ENCODE measurements around the gene MAPK9. TPM values are rescaled to one million over a fixed set of nuclear protein-coding genes. Genes with fewer than 3 reads are reported as not detected.

The MAPK9 gene
- total and polyA plus RNA-seq, 2 donors from 2014 or later = 17.3 to 30.9 TPM

- no peak overlapping the region for H3K9ac ChIP-seq (ENCODE audit: low read length in 3 of 3)
Measured at GRCh38 chr5:180207593-180207992, 84.3 kb downstream of the MAPK9 start.

GRCh38 chr5:180206993-180207392 lies 84.9 kb downstream of the MAPK9 start:
- intact Hi-C loops (cut with DNase I) = no loop called here
- Histone ChIP-seq H3K4me3 (ENCODE audit: low read length in 3 of 3) (no peak overlapping the region), H3K36me3 (ENCODE audit: control insufficient read depth in 2 of 3, insufficient read depth in 3 of 3, low read length in 3 of 3) (no peaks in the 10 kb centered on the region), H3K27me3 (ENCODE audit: control insufficient read depth, insufficient read depth, low read length) (no peaks in the 10 kb centered on the region), H3K9ac (ENCODE audit: low read length in 3 of 3) (no peak overlapping the region), H3K9me3 (ENCODE audit: control insufficient read depth in 2 of 3, insufficient read depth in 1 of 3, low read length in 3 of 3) (no peaks in the 10 kb centered on the region), H3K4me1 (ENCODE audit: control insufficient read depth in 2 of 3, insufficient read depth in 2 of 3, low read depth in 1 of 3, low read length in 3 of 3) (peaks cover 0 to 7% (median 0%) of the 10 kb centered on the region in 3 donors), H3K27ac (ENCODE audit: low read depth in 2 of 2, low read length in 2 of 2) (no peak overlapping the region)
- DNase-seq (no peak), FAIRE-seq (no peak)
- TF ChIP-seq, protein P1, sequence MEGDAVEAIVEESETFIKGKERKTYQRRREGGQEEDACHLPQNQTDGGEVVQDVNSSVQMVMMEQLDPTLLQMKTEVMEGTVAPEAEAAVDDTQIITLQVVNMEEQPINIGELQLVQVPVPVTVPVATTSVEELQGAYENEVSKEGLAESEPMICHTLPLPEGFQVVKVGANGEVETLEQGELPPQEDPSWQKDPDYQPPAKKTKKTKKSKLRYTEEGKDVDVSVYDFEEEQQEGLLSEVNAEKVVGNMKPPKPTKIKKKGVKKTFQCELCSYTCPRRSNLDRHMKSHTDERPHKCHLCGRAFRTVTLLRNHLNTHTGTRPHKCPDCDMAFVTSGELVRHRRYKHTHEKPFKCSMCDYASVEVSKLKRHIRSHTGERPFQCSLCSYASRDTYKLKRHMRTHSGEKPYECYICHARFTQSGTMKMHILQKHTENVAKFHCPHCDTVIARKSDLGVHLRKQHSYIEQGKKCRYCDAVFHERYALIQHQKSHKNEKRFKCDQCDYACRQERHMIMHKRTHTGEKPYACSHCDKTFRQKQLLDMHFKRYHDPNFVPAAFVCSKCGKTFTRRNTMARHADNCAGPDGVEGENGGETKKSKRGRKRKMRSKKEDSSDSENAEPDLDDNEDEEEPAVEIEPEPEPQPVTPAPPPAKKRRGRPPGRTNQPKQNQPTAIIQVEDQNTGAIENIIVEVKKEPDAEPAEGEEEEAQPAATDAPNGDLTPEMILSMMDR (IDR thresholded peaks at IDR 0.05; ENCODE audit: borderline replicate concordance, extremely low read depth, insufficient read depth) = no peak

More at GRCh38 chr5:180207593-180207992, 84.3 kb downstream of the MAPK9 start:
- H3K36me3 ChIP-seq (ENCODE audit: control insufficient read depth in 2 of 3, insufficient read depth in 3 of 3, low read length in 3 of 3) = no peaks in the 10 kb centered on the region
- H3K4me3 ChIP-seq (ENCODE audit: low read length in 3 of 3) = no peak overlapping the region
- H3K27ac ChIP-seq (ENCODE audit: low read depth in 2 of 2, low read length in 2 of 2) = no peak overlapping the region
- no peak for FAIRE-seq
- TF ChIP-seq, protein P1 (IDR thresholded peaks at IDR 0.05; ENCODE audit: borderline replicate concordance, extremely low read depth, insufficient read depth) = no peak
- H3K4me1 ChIP-seq (ENCODE audit: control insufficient read depth in 2 of 3, insufficient read depth in 2 of 3, low read depth in 1 of 3, low read length in 3 of 3) = peaks cover 0 to 7% (median 0%) of the 10 kb centered on the region in 3 donors
- intact Hi-C loops (cut with DNase I) = no loop called here
- H3K27me3 ChIP-seq (ENCODE audit: control insufficient read depth, insufficient read depth, low read length) = no peaks in the 10 kb centered on the region
- no peaks in the 10 kb centered on the region for H3K9me3 ChIP-seq (ENCODE audit: control insufficient read depth in 2 of 3, insufficient read depth in 1 of 3, low read length in 3 of 3)
- peak in 1 of 5 donors; percentile 17 for DNase-seq

GRCh38 chr5:180205916-180206315 lies 86.0 kb downstream of the MAPK9 start:
- H3K4me1 ChIP-seq (ENCODE audit: control insufficient read depth in 2 of 3, insufficient read depth in 2 of 3, low read depth in 1 of 3, low read length in 3 of 3) = peaks cover 0 to 7% (median 0%) of the 10 kb centered on the region in 3 donors
- H3K27ac ChIP-seq (ENCODE audit: low read depth in 2 of 2, low read length in 2 of 2) = no peak overlapping the region
- no peaks in the 10 kb centered on the region for H3K27me3 ChIP-seq (ENCODE audit: control insufficient read depth, insufficient read depth, low read length)
- FAIRE-seq (no peak), DNase-seq (no peak)
- TF ChIP-seq, protein P1 (IDR thresholded peaks at IDR 0.05; ENCODE audit: borderline replicate concordance, extremely low read depth, insufficient read depth) = no peak
- no peaks in the 10 kb centered on the region for H3K9me3 ChIP-seq (ENCODE audit: control insufficient read depth in 2 of 3, insufficient read depth in 1 of 3, low read length in 3 of 3)
- no peaks in the 10 kb centered on the region for H3K36me3 ChIP-seq (ENCODE audit: control insufficient read depth in 2 of 3, insufficient read depth in 3 of 3, low read length in 3 of 3)
- no peak overlapping the region for H3K9ac ChIP-seq (ENCODE audit: low read length in 3 of 3)
- H3K4me3 ChIP-seq (ENCODE audit: low read length in 3 of 3) = no peak overlapping the region
- intact Hi-C loops (cut with DNase I) = no loop called here

- Histone ChIP-seq H3K4me3 (ENCODE audit: low read length in 3 of 3) (no peak overlapping the region), H3K9ac (ENCODE audit: low read length in 3 of 3) (no peak overlapping the region), H3K27ac (ENCODE audit: low read depth in 2 of 2, low read length in 2 of 2) (no peak overlapping the region), H3K27me3 (ENCODE audit: control insufficient read depth, insufficient read depth, low read length) (no peaks in the 10 kb centered on the region), H3K9me3 (ENCODE audit: control insufficient read depth in 2 of 3, insufficient read depth in 1 of 3, low read length in 3 of 3) (no peaks in the 10 kb centered on the region), H3K36me3 (ENCODE audit: control insufficient read depth in 2 of 3, insufficient read depth in 3 of 3, low read length in 3 of 3) (no peaks in the 10 kb centered on the region), H3K4me1 (ENCODE audit: control insufficient read depth in 2 of 3, insufficient read depth in 2 of 3, low read depth in 1 of 3, low read length in 3 of 3) (peaks cover 0 to 7% (median 0%) of the 10 kb centered on the region in 3 donors)
- no peak for FAIRE-seq
- intact Hi-C loops (cut with DNase I) = no loop called here
- TF ChIP-seq, protein P1 (IDR thresholded peaks at IDR 0.05; ENCODE audit: borderline replicate concordance, extremely low read depth, insufficient read depth) = no peak
- DNase-seq = no peak
Measured at GRCh38 chr5:180204276-180204819, 87.5 kb downstream of the MAPK9 start.

All from kidney (tissue), 14 donors.